Measurements from ENCODE around the gene EXOC6B. TPM values are rescaled to one million over a fixed set of nuclear protein-coding genes. Genes with fewer than 3 reads are reported as not detected.

EXOC6B gene
- total and polyA plus RNA-seq, 10 of the 15 experiments (the other 5 are each of a cell fraction or from before 2014, with no cell fraction given) = 0.23 to 2.2 (median 1.2) TPM

DNA sequence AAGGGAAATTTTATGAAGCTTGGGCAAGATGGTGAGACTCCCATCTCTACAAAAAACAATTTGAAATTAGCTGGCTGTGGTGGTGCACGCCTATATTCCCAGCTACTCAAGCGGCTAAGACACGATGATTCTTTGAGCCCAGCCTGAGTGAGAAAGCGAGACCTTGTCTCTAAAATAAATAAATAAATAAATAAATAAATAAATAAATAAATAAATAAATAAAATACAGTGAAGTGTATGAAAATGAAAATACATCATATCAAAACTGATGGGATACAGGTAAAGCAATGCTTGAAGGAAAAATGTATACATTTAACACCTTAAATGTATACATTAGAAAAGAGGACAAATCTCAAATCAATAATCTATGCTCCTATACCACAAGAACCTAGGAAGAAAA, 15.7 kb downstream of the EXOC6B start (continued):
- TF ChIP-seq PBX3 (IDR thresholded peaks at IDR 0.05; ENCODE audit: insufficient replicate concordance, low read depth, low read length) = no peak

- Histone ChIP-seq H3K4me1 (ENCODE audit: control insufficient read depth, insufficient read depth, low read length) (no peaks in the 10 kb centered on the region), H3K79me2 (ENCODE audit: control insufficient read depth, insufficient read depth, low read length) (no peaks in the 10 kb centered on the region), H3K4me3 (no peak overlapping the region), H3K36me3 (ENCODE audit: control insufficient read depth in 2 of 2, insufficient read depth in 2 of 2, low read length in 1 of 2) (no peaks in the 10 kb centered on the region), H3K9me3 (replicated peaks; ENCODE audit: control insufficient read depth, insufficient read depth, low read length) (peaks cover 3% of the 10 kb centered on the region; the same call in 2 of the 3 replicates), H3K27me3 (replicated peaks in 1 of 2; ENCODE audit: control insufficient read depth in 2 of 2, insufficient read depth in 2 of 2, low read length in 1 of 2) (no peaks in the 10 kb centered on the region), H3K9ac (ENCODE audit: control insufficient read depth, insufficient read depth, low read length) (no peak overlapping the region), H3K27ac (ENCODE audit: control insufficient read depth, insufficient read depth) (no peak overlapping the region), H4K20me1 (ENCODE audit: control insufficient read depth, insufficient read depth) (no peaks in the 10 kb centered on the region), H2AFZ (ENCODE audit: control insufficient read depth, low read depth, low read length) (no peak overlapping the region), H3K4me2 (ENCODE audit: control insufficient read depth, insufficient read depth) (no peak overlapping the region)
- WGBS (ENCODE audit: insufficient coverage, insufficient replicate concordance, low lambda C conversion rate, missing lambda C conversion rate) = 37% methylated on average over 1 of the region's 1 CpG
- ATAC-seq (no peak), DNase-seq (ENCODE audit: low read depth, low spot score) (no peak), FAIRE-seq (no peak)
- POLR2A ChIA-PET = no interaction called here
- CTCF ChIA-PET = interaction anchor here (1.1 to 1.5 kb wide), 2 partner anchors 9 to 51 kb away, joined by 3 read pairs; no protein-coding TSS in a partner anchor
- BruUV-seq (replicated peaks) = no TSS peak
- RAD21 ChIA-PET (ENCODE audit: unreplicated experiment) = no interaction called here
- SMC1A ChIA-PET (ENCODE audit: uncharacterized antibody, unreplicated experiment) = interaction anchor here (0.9 kb wide), 1 partner anchor 13 kb away, joined by 3 read pairs; no protein-coding TSS in a partner anchor
- intact Hi-C loops (cut with micrococcal nuclease; ENCODE audit: unreplicated experiment) = no loop called here
- in situ Hi-C loops (cut with MboI) = no loop called here
- no peak for TF ChIP-seq NR2C2 (IDR thresholded peaks at IDR 0.05; ENCODE audit: borderline replicate concordance, control insufficient read depth, insufficient read length, low read depth)
- no peak for TF ChIP-seq REST (IDR thresholded peaks at IDR 0.05; ENCODE audit: low read depth, low read length)
- TF ChIP-seq TAF1 (IDR thresholded peaks at IDR 0.05; ENCODE audit: borderline replicate concordance, low read depth, low read length) = no peak
- no peak for TF ChIP-seq LARP7 (IDR thresholded peaks at IDR 0.05)
- TF ChIP-seq ZSCAN29 (IDR thresholded peaks at IDR 0.05) = no peak
- TF ChIP-seq, protein P1, sequence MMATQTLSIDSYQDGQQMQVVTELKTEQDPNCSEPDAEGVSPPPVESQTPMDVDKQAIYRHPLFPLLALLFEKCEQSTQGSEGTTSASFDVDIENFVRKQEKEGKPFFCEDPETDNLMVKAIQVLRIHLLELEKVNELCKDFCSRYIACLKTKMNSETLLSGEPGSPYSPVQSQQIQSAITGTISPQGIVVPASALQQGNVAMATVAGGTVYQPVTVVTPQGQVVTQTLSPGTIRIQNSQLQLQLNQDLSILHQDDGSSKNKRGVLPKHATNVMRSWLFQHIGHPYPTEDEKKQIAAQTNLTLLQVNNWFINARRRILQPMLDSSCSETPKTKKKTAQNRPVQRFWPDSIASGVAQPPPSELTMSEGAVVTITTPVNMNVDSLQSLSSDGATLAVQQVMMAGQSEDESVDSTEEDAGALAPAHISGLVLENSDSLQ (IDR thresholded peaks at IDR 0.05) = no peak
- no peak for TF ChIP-seq RUNX3 (IDR thresholded peaks at IDR 0.05; ENCODE audit: low read length)
- no peak for TF ChIP-seq ZZZ3 (IDR thresholded peaks at IDR 0.05; ENCODE audit: control insufficient read depth, insufficient read length, low read depth)
- TF ChIP-seq IKZF1 (conservative IDR thresholded peaks at IDR 0.05) = no peak
- TF ChIP-seq, protein P2, sequence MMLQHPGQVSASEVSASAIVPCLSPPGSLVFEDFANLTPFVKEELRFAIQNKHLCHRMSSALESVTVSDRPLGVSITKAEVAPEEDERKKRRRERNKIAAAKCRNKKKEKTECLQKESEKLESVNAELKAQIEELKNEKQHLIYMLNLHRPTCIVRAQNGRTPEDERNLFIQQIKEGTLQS (IDR thresholded peaks at IDR 0.05; ENCODE audit: borderline replicate concordance, extremely low read depth, low read depth, low read length) = no peak
- no peak for TF ChIP-seq SRF (IDR thresholded peaks at IDR 0.05; ENCODE audit: low read depth in 2 of 2, low read length in 2 of 2)
- TF ChIP-seq HDAC6 (IDR thresholded peaks at IDR 0.05; ENCODE audit: unreplicated experiment) = no peak
- no peak for TF ChIP-seq ZNF24 (IDR thresholded peaks at IDR 0.05)
- no peak for TF ChIP-seq E4F1 (IDR thresholded peaks at IDR 0.05; ENCODE audit: borderline replicate concordance, partially characterized antibody)
These were observed 16.7 kb downstream of the EXOC6B start for GRCh38 chr2:72809095-72809494.

Measured in GM12878 (cell line).